ENCODE results near the gene RNF220.

- TF ChIP-seq CTCF (conservative IDR thresholded peaks at IDR 0.05; ENCODE audit: low read depth, low read length) (no peak), EZH2phosphoT487 (IDR thresholded peaks at IDR 0.05; ENCODE audit: borderline replicate concordance, low read length) (no peak), EZH2 (IDR thresholded peaks at IDR 0.05; ENCODE audit: low read length, unreplicated experiment) (no peak)
These were observed 148.7 kb downstream of the RNF220 start for GRCh38 chr1:44553771-44554170.
